ENCODE results near the gene MGLL. TPM values are rescaled to one million over a fixed set of nuclear protein-coding genes. Genes with fewer than 3 reads are reported as not detected.

Gene MGLL
- total RNA-seq, 2 experiments from 2014 or later, result 19.2 to 21.6 TPM

DNA sequence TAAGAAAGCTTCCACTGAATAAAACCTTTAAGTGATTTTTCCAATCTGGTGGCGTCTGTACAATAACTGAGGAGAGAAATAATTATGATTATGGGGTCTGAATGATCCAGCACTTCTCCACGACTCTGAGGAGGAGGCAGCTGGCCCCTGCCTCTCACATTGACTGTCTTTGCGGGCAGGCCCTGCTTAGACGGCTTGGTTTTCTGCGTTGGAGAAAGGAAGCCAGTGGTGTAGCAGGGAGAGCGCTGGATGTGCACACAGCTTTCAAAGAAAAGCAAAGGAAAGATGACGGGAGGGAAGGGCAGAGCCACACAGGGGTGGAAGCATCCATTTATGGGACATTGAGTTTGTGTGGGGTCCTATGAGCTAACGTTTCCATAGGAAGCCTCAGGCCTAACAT lies 62.5 kb downstream of the MGLL start:
- ChIA-PET POLR2A (no interaction called here), CTCF (ENCODE audit: unreplicated experiment) (no interaction called here)
- no peak overlapping the region for H2AFZ ChIP-seq (ENCODE audit: low read length)
- H3K27ac ChIP-seq (ENCODE audit: low read depth, low read length, poor library complexity, severe bottlenecking), result no peak overlapping the region
- DNase-seq (ENCODE audit: low spot score), result no peak
- no peaks in the 10 kb centered on the region for H3K9me2 ChIP-seq (ENCODE audit: insufficient read depth, low read length)
- H3K4me2 ChIP-seq (ENCODE audit: low read length), result no peak overlapping the region
- intact Hi-C loops (cut with micrococcal nuclease; ENCODE audit: unreplicated experiment), result no loop called here
- H3K79me2 ChIP-seq (ENCODE audit: insufficient read depth, low read depth, low read length), result no peaks in the 10 kb centered on the region
- H4K20me1 ChIP-seq (ENCODE audit: insufficient read depth, low read length), result no peaks in the 10 kb centered on the region
- TF ChIP-seq EZH2phosphoT487 (IDR thresholded peaks at IDR 0.05; ENCODE audit: borderline replicate concordance, low read depth, low read length), result no peak
- TF ChIP-seq, protein P1, sequence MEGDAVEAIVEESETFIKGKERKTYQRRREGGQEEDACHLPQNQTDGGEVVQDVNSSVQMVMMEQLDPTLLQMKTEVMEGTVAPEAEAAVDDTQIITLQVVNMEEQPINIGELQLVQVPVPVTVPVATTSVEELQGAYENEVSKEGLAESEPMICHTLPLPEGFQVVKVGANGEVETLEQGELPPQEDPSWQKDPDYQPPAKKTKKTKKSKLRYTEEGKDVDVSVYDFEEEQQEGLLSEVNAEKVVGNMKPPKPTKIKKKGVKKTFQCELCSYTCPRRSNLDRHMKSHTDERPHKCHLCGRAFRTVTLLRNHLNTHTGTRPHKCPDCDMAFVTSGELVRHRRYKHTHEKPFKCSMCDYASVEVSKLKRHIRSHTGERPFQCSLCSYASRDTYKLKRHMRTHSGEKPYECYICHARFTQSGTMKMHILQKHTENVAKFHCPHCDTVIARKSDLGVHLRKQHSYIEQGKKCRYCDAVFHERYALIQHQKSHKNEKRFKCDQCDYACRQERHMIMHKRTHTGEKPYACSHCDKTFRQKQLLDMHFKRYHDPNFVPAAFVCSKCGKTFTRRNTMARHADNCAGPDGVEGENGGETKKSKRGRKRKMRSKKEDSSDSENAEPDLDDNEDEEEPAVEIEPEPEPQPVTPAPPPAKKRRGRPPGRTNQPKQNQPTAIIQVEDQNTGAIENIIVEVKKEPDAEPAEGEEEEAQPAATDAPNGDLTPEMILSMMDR (conservative IDR thresholded peaks at IDR 0.05; ENCODE audit: low read length), result no peak
- no peaks in the 10 kb centered on the region for H3K36me3 ChIP-seq (ENCODE audit: insufficient read depth, low read length)
- H3K4me1 ChIP-seq (ENCODE audit: insufficient read depth, low read length, poor library complexity, severe bottlenecking), result peaks cover 15% of the 10 kb centered on the region
- H3K4me3 ChIP-seq (ENCODE audit: low read depth, low read length, poor library complexity, severe bottlenecking), result no peak overlapping the region
- BruUV-seq (replicated peaks), result no TSS peak
- H3K9me3 ChIP-seq (ENCODE audit: low read length), result no peaks in the 10 kb centered on the region

DNA sequence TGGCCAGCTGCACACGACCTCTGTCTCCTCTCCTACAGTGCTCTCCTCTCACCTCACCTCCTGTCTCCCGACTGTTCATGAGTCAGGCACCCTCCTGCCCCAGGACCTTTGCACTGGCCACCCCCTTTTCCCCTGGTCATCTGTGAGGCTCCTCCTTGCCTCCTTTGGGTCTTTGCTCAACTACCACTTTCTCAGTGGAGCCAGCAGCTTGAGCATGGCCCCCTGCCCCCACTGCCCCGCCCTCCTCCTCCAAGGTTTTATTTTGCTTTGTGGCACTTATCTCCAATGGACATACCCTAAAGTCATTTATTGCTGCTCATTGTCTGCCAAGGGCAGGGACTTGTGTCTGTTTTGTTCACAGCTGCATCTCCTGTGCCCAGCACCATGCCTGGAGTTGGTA lies 64.3 kb downstream of the MGLL start:
- CTCF ChIA-PET (ENCODE audit: unreplicated experiment), result no interaction called here
- POLR2A ChIA-PET, result interaction anchor here (0.9 kb wide), 1 partner anchor 466 kb away, joined by 3 read pairs; no protein-coding TSS in a partner anchor

DNA sequence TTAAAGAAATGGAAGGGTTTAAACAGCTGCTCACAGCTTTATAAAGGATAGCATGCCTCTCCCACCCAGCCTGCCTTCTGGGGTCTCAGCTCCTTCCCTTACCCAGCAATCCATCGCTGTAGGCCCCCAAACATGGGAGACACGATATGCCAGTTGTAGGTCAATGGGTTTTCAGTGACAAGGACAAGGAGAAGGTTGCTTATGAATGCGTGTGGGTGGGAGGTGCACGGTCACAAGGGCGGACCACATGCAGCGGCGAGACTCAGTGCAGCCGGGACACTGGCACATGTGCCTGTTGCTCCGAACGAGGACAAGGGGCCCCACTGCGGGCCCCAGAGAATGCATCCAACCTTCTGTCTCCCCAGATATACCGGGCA lies 67.0 kb downstream of the MGLL start:
- intact Hi-C loops (cut with micrococcal nuclease; ENCODE audit: unreplicated experiment), result no loop called here

More for the DNA sequence above, 64.3 kb downstream of the MGLL start:
- Histone ChIP-seq H2AFZ (ENCODE audit: low read length) (no peak overlapping the region), H3K27ac (ENCODE audit: low read depth, low read length, poor library complexity, severe bottlenecking) (no peak overlapping the region), H3K79me2 (ENCODE audit: insufficient read depth, low read depth, low read length) (no peaks in the 10 kb centered on the region), H3K4me2 (ENCODE audit: low read length) (no peak overlapping the region), H3K4me3 (ENCODE audit: low read depth, low read length, poor library complexity, severe bottlenecking) (no peak overlapping the region), H3K9me3 (ENCODE audit: low read length) (no peaks in the 10 kb centered on the region), H3K4me1 (ENCODE audit: insufficient read depth, low read length, poor library complexity, severe bottlenecking) (peaks cover 14% of the 10 kb centered on the region), H3K36me3 (ENCODE audit: insufficient read depth, low read length) (no peaks in the 10 kb centered on the region), H3K9me2 (ENCODE audit: insufficient read depth, low read length) (no peaks in the 10 kb centered on the region), H4K20me1 (ENCODE audit: insufficient read depth, low read length) (no peaks in the 10 kb centered on the region)
- no peak for TF ChIP-seq EZH2phosphoT487 (IDR thresholded peaks at IDR 0.05; ENCODE audit: borderline replicate concordance, low read depth, low read length)
- TF ChIP-seq, protein P1 (conservative IDR thresholded peaks at IDR 0.05; ENCODE audit: low read length), result no peak
- intact Hi-C loops (cut with micrococcal nuclease; ENCODE audit: unreplicated experiment), result no loop called here
- no TSS peak for BruUV-seq (replicated peaks)
- no peak for DNase-seq (ENCODE audit: low spot score)

More for the DNA sequence above, 67.0 kb downstream of the MGLL start:
- TF ChIP-seq, protein P1 (conservative IDR thresholded peaks at IDR 0.05; ENCODE audit: low read length), result no peak
- TF ChIP-seq EZH2phosphoT487 (IDR thresholded peaks at IDR 0.05; ENCODE audit: borderline replicate concordance, low read depth, low read length), result no peak
- ChIA-PET POLR2A (no interaction called here), CTCF (ENCODE audit: unreplicated experiment) (no interaction called here)
- Histone ChIP-seq H3K9me2 (ENCODE audit: insufficient read depth, low read length) (no peaks in the 10 kb centered on the region), H3K27ac (ENCODE audit: low read depth, low read length, poor library complexity, severe bottlenecking) (no peak overlapping the region), H3K36me3 (ENCODE audit: insufficient read depth, low read length) (no peaks in the 10 kb centered on the region), H3K79me2 (ENCODE audit: insufficient read depth, low read depth, low read length) (no peaks in the 10 kb centered on the region), H3K4me3 (ENCODE audit: low read depth, low read length, poor library complexity, severe bottlenecking) (no peak overlapping the region), H2AFZ (ENCODE audit: low read length) (no peak overlapping the region), H3K9me3 (ENCODE audit: low read length) (no peaks in the 10 kb centered on the region), H3K4me1 (ENCODE audit: insufficient read depth, low read length, poor library complexity, severe bottlenecking) (peaks cover 15% of the 10 kb centered on the region), H4K20me1 (ENCODE audit: insufficient read depth, low read length) (no peaks in the 10 kb centered on the region), H3K4me2 (ENCODE audit: low read length) (no peak overlapping the region)
- no peak for DNase-seq (ENCODE audit: low spot score)
- no TSS peak for BruUV-seq (replicated peaks)

Data from OCI-LY7 (cell line).